ENCODE measurements around the gene SP140L. TPM values are rescaled to one million over a fixed set of nuclear protein-coding genes. Genes with fewer than 3 reads are reported as not detected.

Gene SP140L
- total RNA-seq = 8.5 and 13.3 TPM in 2 replicates

DNA sequence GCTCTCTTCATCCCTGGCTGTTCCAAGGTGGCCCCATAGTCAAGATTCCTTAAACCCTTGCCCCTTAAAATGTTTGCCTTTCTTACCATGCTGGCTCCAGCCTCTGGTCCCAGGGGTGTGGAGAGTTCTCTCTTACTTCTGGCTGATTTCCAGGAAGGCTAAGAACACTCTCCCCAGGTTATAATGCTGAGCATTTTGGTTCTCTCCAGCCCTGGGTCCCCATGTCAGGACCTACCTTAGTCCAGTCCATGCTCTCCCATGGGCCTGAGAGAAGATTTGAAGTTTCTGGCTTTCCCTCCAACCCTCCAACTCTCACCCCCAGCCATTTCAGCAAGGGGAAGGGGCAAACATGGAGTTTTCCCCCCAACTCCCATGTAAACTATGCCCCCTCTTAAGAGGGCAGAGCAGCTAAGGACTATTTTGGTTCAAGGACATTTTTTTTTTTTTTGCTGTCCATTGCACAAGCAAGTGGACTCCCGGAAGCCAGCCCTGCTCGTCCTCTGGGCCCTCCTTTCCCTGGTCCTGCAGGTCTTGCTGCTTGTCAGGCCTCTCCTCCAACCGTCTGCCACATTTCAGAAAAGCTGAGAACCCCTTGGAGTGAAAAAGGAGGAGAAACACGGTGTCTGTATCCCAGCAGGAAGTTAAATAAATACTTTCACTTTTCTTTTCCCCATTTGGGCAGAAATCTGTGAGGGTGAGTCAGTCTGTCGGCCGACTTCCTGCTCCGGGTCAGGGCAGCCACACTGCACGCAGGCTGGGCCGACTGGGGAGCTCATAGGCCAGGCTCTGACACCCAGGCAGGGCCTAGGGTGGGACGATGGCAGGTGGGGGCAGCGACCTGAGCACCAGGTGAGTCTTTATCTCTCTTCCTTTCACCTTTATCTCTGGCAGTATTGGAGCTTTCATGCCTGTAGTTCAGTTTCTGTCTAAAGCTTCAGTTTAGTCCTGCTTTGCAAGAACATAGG lies at the start of gene SP140L:
SP140L (plus strand) TSS at position 741 of the 965 bp plus-strand sequence; CDS start at position 818, 77 bp downstream.

DNA sequence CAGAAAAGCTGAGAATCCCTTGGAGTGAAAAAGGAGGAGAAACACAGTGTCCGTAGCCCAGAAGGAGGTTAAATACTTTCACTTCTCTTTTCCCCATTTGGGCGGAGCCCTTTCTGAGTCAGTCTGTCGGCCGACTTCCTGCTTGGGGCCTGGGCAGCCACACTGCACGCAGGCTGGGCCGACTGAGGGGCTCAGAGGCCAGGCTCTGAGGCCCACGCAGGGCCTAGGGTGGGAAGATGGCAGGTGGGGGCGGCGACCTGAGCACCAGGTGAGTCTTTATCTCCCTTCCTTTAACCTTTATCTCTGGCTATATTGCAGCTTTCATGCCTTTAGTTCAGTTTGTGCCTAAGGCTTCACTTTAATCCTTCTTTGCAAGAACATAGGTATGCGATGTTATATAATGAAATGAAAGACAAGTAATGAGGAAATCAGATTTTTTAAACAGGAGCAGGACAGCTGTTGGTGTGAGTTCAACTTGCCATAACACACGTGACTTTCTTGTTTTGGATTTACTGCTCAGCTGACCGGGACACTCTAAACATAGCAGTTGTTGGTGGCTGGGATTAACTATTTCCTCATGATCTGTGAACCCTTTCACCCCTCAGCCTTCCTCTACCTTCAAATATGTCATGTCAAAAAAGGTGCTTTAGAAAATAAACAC lies 89.2 kb downstream of the SP140L start, which contains the start of gene SP100:
SP100 (plus strand) TSS at position 141 of the 661 bp plus-strand sequence; CDS start at position 237, 96 bp downstream.

Other genes with a start within 250 kb of the SP140L start
- gene SP110, start 107.2 kb upstream of the SP140L start, total RNA-seq = 4.0 and 10.0 TPM in 2 replicates
- 0.28 TPM in 1 of 2 replicates, not detected in the other for gene SP140, start 101.5 kb upstream of the SP140L start, total RNA-seq
- 103 and 143 TPM in 2 replicates for gene SP100, start 89.0 kb downstream of the SP140L start, total RNA-seq

Data from endothelial cell of coronary artery (primary cell).